ENCODE measurements around the gene NR2F1-AS1. TPM values are rescaled to one million over a fixed set of nuclear protein-coding genes. Genes with fewer than 3 reads are reported as not detected.

The NR2F1-AS1 gene
- polyA plus RNA-seq (2013, experiment 1 of 2), result 12.0 TPM
- 12.9 TPM for polyA plus RNA-seq (2013, experiment 2 of 2)

- Histone ChIP-seq H3K9me3 (replicated peaks in 1 of 2; ENCODE audit: control insufficient read depth in 2 of 2, insufficient read depth in 1 of 2, low read depth in 1 of 2, low read length in 2 of 2) (no peaks in the 10 kb centered on the region), H2AFZ (ENCODE audit: low read length) (peak within 1 kb of the TSS; percentile 58), H3K14ac (ENCODE audit: low read length) (peak within 1 kb of the TSS; percentile 59), H3K18ac (ENCODE audit: low read length) (peak within 1 kb of the TSS; percentile 98), H2BK15ac (ENCODE audit: low read length) (peak within 1 kb of the TSS; percentile 82), H3K4me2 (ENCODE audit: insufficient read depth, low read length, poor library complexity, severe bottlenecking) (peak within 1 kb of the TSS; percentile 97), H3K4ac (ENCODE audit: low read length) (peak within 1 kb of the TSS; percentile 1), H3K27me3 (ENCODE audit: control insufficient read depth in 3 of 3, insufficient read depth in 3 of 3, low read depth in 1 of 3, low read length in 3 of 3) (no peaks in the 10 kb centered on the region), H2BK5ac (ENCODE audit: low read length) (peak within 1 kb of the TSS; percentile 97), H2AK5ac (ENCODE audit: low read depth, low read length) (peak within 1 kb of the TSS; percentile 33), H2BK120ac (ENCODE audit: low read depth, low read length) (peak within 1 kb of the TSS; percentile 35), H3K9ac (ENCODE audit: low read depth, low read length, poor library complexity) (peak within 1 kb of the TSS; percentile 96), H3K4me3 (ENCODE audit: low read length in 2 of 2) (peak within 1 kb of the TSS; percentile 85 to 89), H3K36me3 (replicated peaks in 1 of 2; ENCODE audit: control insufficient read depth in 2 of 2, insufficient read depth in 2 of 2, low read length in 2 of 2) (peaks cover 0 to 9% of the 10 kb centered on the region in 2 donors), H4K8ac (ENCODE audit: low read depth, low read length) (no peak within 1 kb of the TSS), H2BK12ac (ENCODE audit: low read length) (peak within 1 kb of the TSS; percentile 73), H3K23ac (ENCODE audit: low read depth, low read length, poor library complexity) (peak within 1 kb of the TSS; percentile 81), H3K79me1 (ENCODE audit: low read depth, low read length) (peaks cover 9% of the 10 kb centered on the region), H4K91ac (ENCODE audit: low read depth, low read length, poor library complexity) (peak within 1 kb of the TSS; percentile 89), H3K27ac (replicated peaks; ENCODE audit: low read length) (peak within 1 kb of the TSS; percentile 73), H3K4me1 (ENCODE audit: control insufficient read depth in 2 of 2, insufficient read depth in 1 of 2, low read depth in 1 of 2, low read length in 2 of 2) (peaks cover 22 to 33% of the 10 kb centered on the region in 2 donors)
- WGBS, 2 donors (ENCODE audit: extremely low coverage in 2 of 2, insufficient read length in 2 of 2, insufficient replicate concordance in 1 of 2), result no CpG with 5 or more reads among the region's 41 CpGs
- DNase-seq (ENCODE audit: low spot score), result no peak
Observed at GRCh38 chr5:93580927-93581445, at the start of gene NR2F1-AS1. Gene NR2F1-AS1, minus strand, starts transcription at chr5:93581219.

GRCh38 chr5:93626801-93627200, 45.8 kb upstream of the NR2F1-AS1 start:
- Histone ChIP-seq H3K18ac (ENCODE audit: low read length) (no peak overlapping the region), H3K27me3 (ENCODE audit: control insufficient read depth in 3 of 3, insufficient read depth in 3 of 3, low read depth in 1 of 3, low read length in 3 of 3) (no peaks in the 10 kb centered on the region), H3K27ac (replicated peaks; ENCODE audit: low read length) (no peak overlapping the region), H3K36me3 (replicated peaks in 1 of 2; ENCODE audit: control insufficient read depth in 2 of 2, insufficient read depth in 2 of 2, low read length in 2 of 2) (no peaks in the 10 kb centered on the region), H2BK5ac (ENCODE audit: low read length) (no peak overlapping the region), H2AK5ac (ENCODE audit: low read depth, low read length) (no peak overlapping the region), H2BK120ac (ENCODE audit: low read depth, low read length) (no peak overlapping the region), H3K9me3 (replicated peaks in 1 of 2; ENCODE audit: control insufficient read depth in 2 of 2, insufficient read depth in 1 of 2, low read depth in 1 of 2, low read length in 2 of 2) (peaks cover 0 to 5% of the 10 kb centered on the region in 2 donors), H3K4me1 (ENCODE audit: control insufficient read depth in 2 of 2, insufficient read depth in 1 of 2, low read depth in 1 of 2, low read length in 2 of 2) (peaks cover 2 to 13% of the 10 kb centered on the region in 2 donors), H3K4me3 (ENCODE audit: low read length in 2 of 2) (no peak overlapping the region), H4K8ac (ENCODE audit: low read depth, low read length) (no peak overlapping the region), H4K91ac (ENCODE audit: low read depth, low read length, poor library complexity) (no peak overlapping the region), H3K23ac (ENCODE audit: low read depth, low read length, poor library complexity) (no peak overlapping the region), H3K4ac (ENCODE audit: low read length) (no peak overlapping the region), H2BK15ac (ENCODE audit: low read length) (no peak overlapping the region), H2BK12ac (ENCODE audit: low read length) (no peak overlapping the region), H3K9ac (ENCODE audit: low read depth, low read length, poor library complexity) (no peak overlapping the region), H3K4me2 (ENCODE audit: insufficient read depth, low read length, poor library complexity, severe bottlenecking) (no peak overlapping the region), H2AFZ (ENCODE audit: low read length) (no peak overlapping the region), H3K14ac (ENCODE audit: low read length) (no peak overlapping the region), H3K79me1 (ENCODE audit: low read depth, low read length) (no peaks in the 10 kb centered on the region)
- no peak for DNase-seq (ENCODE audit: low spot score)

GRCh38 chr5:93623153-93623552, 42.1 kb upstream of the NR2F1-AS1 start:
- WGBS, 2 donors (ENCODE audit: extremely low coverage in 2 of 2, insufficient read length in 2 of 2, insufficient replicate concordance in 1 of 2), result no CpG with 5 or more reads among the region's 4 CpGs
- no peak overlapping the region for H3K27ac ChIP-seq (replicated peaks; ENCODE audit: low read length)

GRCh38 chr5:93622240-93622885, 41.3 kb upstream of the NR2F1-AS1 start:
- H2BK12ac ChIP-seq (ENCODE audit: low read length), result no peak overlapping the region
- H3K9me3 ChIP-seq (replicated peaks in 1 of 2; ENCODE audit: control insufficient read depth in 2 of 2, insufficient read depth in 1 of 2, low read depth in 1 of 2, low read length in 2 of 2), result no peaks in the 10 kb centered on the region
- peaks cover 2 to 20% of the 10 kb centered on the region in 2 donors for H3K4me1 ChIP-seq (ENCODE audit: control insufficient read depth in 2 of 2, insufficient read depth in 1 of 2, low read depth in 1 of 2, low read length in 2 of 2)
- no peak overlapping the region for H3K4ac ChIP-seq (ENCODE audit: low read length)
- H3K14ac ChIP-seq (ENCODE audit: low read length), result no peak overlapping the region
- WGBS, 2 donors (ENCODE audit: extremely low coverage in 2 of 2, insufficient read length in 2 of 2, insufficient replicate concordance in 1 of 2), result no CpG with 5 or more reads among the region's 4 CpGs
- no peak overlapping the region for H4K91ac ChIP-seq (ENCODE audit: low read depth, low read length, poor library complexity)
- H3K9ac ChIP-seq (ENCODE audit: low read depth, low read length, poor library complexity), result no peak overlapping the region
- no peak overlapping the region for H2AK5ac ChIP-seq (ENCODE audit: low read depth, low read length)
- H3K27ac ChIP-seq (replicated peaks; ENCODE audit: low read length), result no peak overlapping the region
- H3K18ac ChIP-seq (ENCODE audit: low read length), result no peak overlapping the region
- H3K36me3 ChIP-seq (replicated peaks in 1 of 2; ENCODE audit: control insufficient read depth in 2 of 2, insufficient read depth in 2 of 2, low read length in 2 of 2), result no peaks in the 10 kb centered on the region
- no peak overlapping the region for H2BK120ac ChIP-seq (ENCODE audit: low read depth, low read length)
- H3K4me3 ChIP-seq (ENCODE audit: low read length in 2 of 2), result peak overlapping the region in 1 of 2 donors; percentile 58
- no peak overlapping the region for H2AFZ ChIP-seq (ENCODE audit: low read length)
- no peaks in the 10 kb centered on the region for H3K79me1 ChIP-seq (ENCODE audit: low read depth, low read length)
- H3K4me2 ChIP-seq (ENCODE audit: insufficient read depth, low read length, poor library complexity, severe bottlenecking), result no peak overlapping the region
- no peak overlapping the region for H2BK15ac ChIP-seq (ENCODE audit: low read length)
- H3K23ac ChIP-seq (ENCODE audit: low read depth, low read length, poor library complexity), result no peak overlapping the region
- peaks cover 0 to 3% (median 0%) of the 10 kb centered on the region in 3 experiments for H3K27me3 ChIP-seq (ENCODE audit: control insufficient read depth in 3 of 3, insufficient read depth in 3 of 3, low read depth in 1 of 3, low read length in 3 of 3)
- DNase-seq (ENCODE audit: low spot score), result no peak
- no peak overlapping the region for H4K8ac ChIP-seq (ENCODE audit: low read depth, low read length)
- H2BK5ac ChIP-seq (ENCODE audit: low read length), result no peak overlapping the region

More at GRCh38 chr5:93623153-93623552, 42.1 kb upstream of the NR2F1-AS1 start:
- Histone ChIP-seq H3K4me1 (ENCODE audit: control insufficient read depth in 2 of 2, insufficient read depth in 1 of 2, low read depth in 1 of 2, low read length in 2 of 2) (peaks cover 2 to 20% of the 10 kb centered on the region in 2 donors), H3K27me3 (ENCODE audit: control insufficient read depth in 3 of 3, insufficient read depth in 3 of 3, low read depth in 1 of 3, low read length in 3 of 3) (peaks cover 0 to 3% (median 0%) of the 10 kb centered on the region in 3 experiments), H3K4me2 (ENCODE audit: insufficient read depth, low read length, poor library complexity, severe bottlenecking) (no peak overlapping the region), H3K23ac (ENCODE audit: low read depth, low read length, poor library complexity) (no peak overlapping the region), H3K9me3 (replicated peaks in 1 of 2; ENCODE audit: control insufficient read depth in 2 of 2, insufficient read depth in 1 of 2, low read depth in 1 of 2, low read length in 2 of 2) (peaks cover 0 to 5% of the 10 kb centered on the region in 2 donors), H2AFZ (ENCODE audit: low read length) (no peak overlapping the region), H4K8ac (ENCODE audit: low read depth, low read length) (no peak overlapping the region), H2BK120ac (ENCODE audit: low read depth, low read length) (no peak overlapping the region), H2BK5ac (ENCODE audit: low read length) (no peak overlapping the region), H3K18ac (ENCODE audit: low read length) (no peak overlapping the region), H3K14ac (ENCODE audit: low read length) (no peak overlapping the region), H2BK15ac (ENCODE audit: low read length) (no peak overlapping the region), H3K79me1 (ENCODE audit: low read depth, low read length) (no peaks in the 10 kb centered on the region), H3K4me3 (ENCODE audit: low read length in 2 of 2) (no peak overlapping the region), H3K9ac (ENCODE audit: low read depth, low read length, poor library complexity) (no peak overlapping the region), H2BK12ac (ENCODE audit: low read length) (no peak overlapping the region), H4K91ac (ENCODE audit: low read depth, low read length, poor library complexity) (no peak overlapping the region), H2AK5ac (ENCODE audit: low read depth, low read length) (no peak overlapping the region), H3K4ac (ENCODE audit: low read length) (no peak overlapping the region), H3K36me3 (replicated peaks in 1 of 2; ENCODE audit: control insufficient read depth in 2 of 2, insufficient read depth in 2 of 2, low read length in 2 of 2) (no peaks in the 10 kb centered on the region)
- no peak for DNase-seq (ENCODE audit: low spot score)
